Endothelial cell of umbilical vein (primary cell): Measurements from ENCODE around the gene VRK2. TPM values are rescaled to one million over a fixed set of nuclear protein-coding genes. Genes with fewer than 3 reads are reported as not detected.

ENCODE experiments used
- BruUV-seq: library from RNA; stranded (reverse); fragments of 400-500 nt; replicated peaks from 2 replicates; lab custom pipeline; 2021; lab: Mats Ljungman, UMichigan
- CTCF ChIA-PET: fragments of 300-600, 350-600 bp; sonication (Branson Sonifier 250); formaldehyde crosslinking; loops from one replicate; lab custom pipeline; 2021; ENCODE audit warnings: antibody characterized with exemption, inconsistent platforms; lab: Charles Lee
- POLR2A ChIA-PET: fragments of 300-600, 350-600 bp; sonication (Branson Sonifier 250); formaldehyde crosslinking; loops from one replicate; lab custom pipeline; 2021; ENCODE audit warnings: antibody characterized with exemption, inconsistent platforms; lab: Charles Lee
- DNase-seq: peaks from one replicate; pipeline ENCODE4 v3.0.0-alpha.2; 2011; ENCODE audit warnings: low read depth, low spot score
- FAIRE-seq: peaks from 2 replicates; lab custom pipeline; 2011; peaks lifted over from hg19 to GRCh38; lab: Jason Lieb, UNC
- H2AFZ ChIP-seq: 2 replicates; pipeline ENCODE4 v1.6.0; 2012; ENCODE audit warnings: low read depth, low read length, control low read depth, inconsistent platforms
- H3K27ac ChIP-seq: 2 replicates; pipeline ENCODE4 v1.5.1; 2011; ENCODE audit warnings: low read depth, mild to moderate bottlenecking, control low read depth, low read length, moderate library complexity; ENCODE audit not compliant: insufficient read depth
- H3K27me3 ChIP-seq, 2 experiments: 2 replicates each; pipeline versions ENCODE4 v1.6.0 to v1.6.1; 2011; ENCODE audit warnings: low read length in 2 of 2, mixed read lengths in 1 of 2; ENCODE audit not compliant: control insufficient read depth in 2 of 2, insufficient read depth in 2 of 2
- H3K36me3 ChIP-seq, 2 experiments: 2 replicates in 1 of 2; 3 replicates in 1 of 2; pipeline ENCODE4 v1.5.1; 2011; ENCODE audit warnings: low read length in 2 of 2, mild to moderate bottlenecking in 1 of 2, moderate library complexity in 1 of 2; ENCODE audit not compliant: control insufficient read depth in 2 of 2, insufficient read depth in 2 of 2; ENCODE audit errors: extremely low read depth in 1 of 2
- H3K4me1 ChIP-seq: 3 replicates; pipeline ENCODE4 v1.5.1; 2011; ENCODE audit warnings: mild to moderate bottlenecking, low read length; ENCODE audit not compliant: control insufficient read depth, insufficient read depth; ENCODE audit errors: extremely low read depth
- H3K4me2 ChIP-seq: 2 replicates; pipeline ENCODE4 v1.6.1; 2011; ENCODE audit warnings: low read length, control low read depth, mixed read lengths; ENCODE audit not compliant: insufficient read depth
- H3K4me3 ChIP-seq, 3 experiments: fragments of 200-600 bp in 1 of 3; sonication (generic), shearing (Covaris generic) in 1 of 3; replicated peaks in 1 of 3; 2 replicates each; pipeline ENCODE4 v1.5.1; 2011 to 2016; ENCODE audit warnings: control low read depth in 3 of 3, low read length in 3 of 3, mild to moderate bottlenecking in 2 of 3, inconsistent platforms in 1 of 3, low read depth in 1 of 3, moderate library complexity in 1 of 3; ENCODE audit not compliant: insufficient read depth in 1 of 3
- H3K79me2 ChIP-seq: 2 replicates; pipeline ENCODE4 v1.6.0; 2012; ENCODE audit warnings: low read length, inconsistent platforms; ENCODE audit not compliant: control insufficient read depth, insufficient read depth
- H3K9ac ChIP-seq: replicated peaks from 2 replicates; pipeline ENCODE3; 2011; ENCODE audit warnings: low read length, control low read depth; ENCODE audit not compliant: insufficient read depth; ENCODE audit errors: extremely low read depth
- H3K9me1 ChIP-seq: replicated peaks from 3 replicates; pipeline ENCODE4 v1.6.0; 2011; ENCODE audit warnings: mild to moderate bottlenecking, low read length; ENCODE audit not compliant: control insufficient read depth, insufficient read depth; ENCODE audit errors: extremely low read depth
- H3K9me3 ChIP-seq: replicated peaks from 2 replicates; pipeline ENCODE4 v1.5.1; 2012; ENCODE audit warnings: low read length, inconsistent platforms; ENCODE audit not compliant: control insufficient read depth, insufficient read depth
- H4K20me1 ChIP-seq: replicated peaks from 2 replicates; pipeline ENCODE3; 2011; ENCODE audit warnings: mild to moderate bottlenecking, low read length; ENCODE audit not compliant: control insufficient read depth, insufficient read depth; ENCODE audit errors: extremely low read depth
- FOS ChIP-seq: IDR thresholded peaks from 2 replicates; pipeline ENCODE4 v1.6.1; 2011; ENCODE audit warnings: mild to moderate bottlenecking, low read length, moderate library complexity, borderline replicate concordance; ENCODE audit not compliant: insufficient read depth
- GATA2 ChIP-seq: IDR thresholded peaks from 2 replicates; pipeline ENCODE4 v1.7.0; 2011; ENCODE audit warnings: low read depth, mild to moderate bottlenecking, moderate library complexity, mixed read lengths, low read length; ENCODE audit not compliant: insufficient read length, insufficient read depth
- MAX ChIP-seq: IDR thresholded peaks from 2 replicates; pipeline ENCODE4 v1.6.1; 2011; ENCODE audit not compliant: insufficient read depth, insufficient read length
- dilution Hi-C: fragments of 300-500 bp; cut with MboI; formaldehyde crosslinking; loops from one replicate; pipeline ENCODE4 v1.15.0; 2019; ENCODE audit warnings: low sequenced_read_pairs; ENCODE audit not compliant: extremely low pct_ligation_motif_present
- intact Hi-C: fragments of 100-400 bp; cut with micrococcal nuclease; formaldehyde crosslinking; loops from one replicate; pipeline ENCODE4 v1.10.0; 2022
- polyA plus RNA-seq, 4 experiments: library from polyadenylated mRNA; depleted of rRNA in 3 of 4; stranded (reverse) in 3 of 4; unstranded in 1 of 4; fragments of >200 nt; gene quantifications; 2 replicates each; pipeline versions ENCODE4 v1.2.1 to v1.2.3, GENCODE V29; 2011 to 2012; ENCODE audit warnings: missing spikeins in 1 of 4
- total RNA-seq: library from RNA; stranded (reverse); gene quantifications from 2 replicates; pipeline ENCODE4 v1.2.3, GENCODE V29; 2021

The VRK2 gene
- total and polyA plus RNA-seq, 2 donors (not counting 3 experiments of a cell fraction or from before 2014, with no cell fraction given) = 11.2 to 35.2 TPM

DNA sequence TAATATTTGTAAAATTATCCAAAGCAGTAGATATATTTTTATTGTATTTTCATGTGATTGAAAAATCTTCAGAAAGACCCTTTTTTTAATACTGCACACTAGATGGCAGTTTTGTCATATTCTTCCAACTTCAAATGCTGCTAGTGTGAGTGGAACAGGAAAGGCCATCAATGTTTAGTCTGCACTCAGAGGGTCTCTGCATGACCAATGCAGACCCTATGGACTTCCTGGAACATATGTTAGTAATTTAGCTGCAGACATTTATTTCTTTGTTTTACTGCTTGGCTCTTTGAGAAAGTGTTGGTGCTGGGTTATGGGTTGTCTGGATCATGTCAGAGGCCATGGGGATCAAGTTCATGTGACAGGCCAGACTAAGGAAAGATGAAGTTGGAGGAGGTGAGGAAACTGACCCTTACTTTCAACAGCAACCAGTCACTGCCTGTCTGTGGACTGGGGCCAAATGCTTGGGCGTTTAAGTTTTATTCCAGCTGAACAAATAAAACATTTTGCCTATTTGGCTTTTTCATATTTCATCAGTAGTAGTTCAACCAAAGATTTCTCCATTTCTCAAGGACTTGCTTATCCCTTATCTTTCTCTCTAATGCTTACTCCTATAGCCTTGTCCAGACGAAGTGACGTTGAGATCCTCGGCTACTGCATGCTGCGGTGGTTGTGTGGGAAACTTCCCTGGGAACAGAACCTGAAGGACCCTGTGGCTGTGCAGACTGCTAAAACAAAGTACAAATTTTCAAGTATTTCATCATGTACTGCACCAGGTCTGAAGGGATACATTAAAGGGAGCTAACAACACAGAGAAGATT, 84.8 kb downstream of the VRK2 start:
- H3K4me2 ChIP-seq = no peak overlapping the region
- H3K4me3 ChIP-seq = no peak overlapping the region
- H3K9ac ChIP-seq = no peak overlapping the region
- POLR2A ChIA-PET = no interaction called here
- H3K27me3 ChIP-seq = no peaks in the 10 kb centered on the region
- no peaks in the 10 kb centered on the region for H3K9me1 ChIP-seq
- CTCF ChIA-PET = interaction anchor here (0.9 to 1.7 kb wide), 5 partner anchors 26 to 549 kb away, joined by 3 to 17 read pairs (median 6); no protein-coding TSS in a partner anchor
- no peak overlapping the region for H3K27ac ChIP-seq
- peak; percentile 46 for DNase-seq
- H2AFZ ChIP-seq = no peak overlapping the region
- dilution Hi-C loops = no loop called here
- no peaks in the 10 kb centered on the region for H3K79me2 ChIP-seq
- TF ChIP-seq GATA2 = no peak
- H3K36me3 ChIP-seq = no peaks in the 10 kb centered on the region
- H4K20me1 ChIP-seq = no peaks in the 10 kb centered on the region
- BruUV-seq = no TSS peak
- intact Hi-C loops = loop anchor here (1.0 to 5.0 kb wide), 3 partner anchors 84 to 317 kb away; partner anchors contain the start of genes FANCL and VRK2
- H3K9me3 ChIP-seq = no peaks in the 10 kb centered on the region
- peaks cover 3% of the 10 kb centered on the region for H3K4me1 ChIP-seq
- FAIRE-seq = no peak

DNA sequence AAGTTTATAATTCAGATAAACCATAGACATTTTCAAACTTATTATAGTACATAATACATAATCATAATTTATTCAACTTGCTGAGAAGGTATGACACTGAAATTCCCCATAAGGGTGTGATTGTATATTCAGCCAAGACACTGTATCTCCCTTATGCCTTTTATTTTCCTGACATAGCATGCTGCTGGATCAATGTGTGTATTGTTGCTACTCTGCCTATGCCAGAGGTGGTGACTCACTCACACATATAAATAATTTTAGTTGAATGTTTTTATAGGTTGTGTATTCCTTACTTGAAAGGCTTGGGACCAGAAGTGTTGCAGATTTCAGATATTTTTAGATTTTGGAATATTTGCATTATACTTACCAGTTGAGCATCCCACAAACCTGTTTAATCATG, 86.8 kb downstream of the VRK2 start:
- CTCF ChIA-PET = no interaction called here
- no peak for FAIRE-seq
- peak; percentile 11 for DNase-seq
- Histone ChIP-seq H3K4me3 (no peak overlapping the region), H4K20me1 (no peaks in the 10 kb centered on the region), H3K4me1 (peaks cover 14% of the 10 kb centered on the region), H3K27me3 (no peaks in the 10 kb centered on the region), H2AFZ (no peak overlapping the region), H3K79me2 (no peaks in the 10 kb centered on the region), H3K27ac (no peak overlapping the region), H3K9ac (no peak overlapping the region), H3K9me1 (no peaks in the 10 kb centered on the region), H3K4me2 (no peak overlapping the region), H3K36me3 (peaks cover 0 to 2% of the 10 kb centered on the region in 2 experiments), H3K9me3 (no peaks in the 10 kb centered on the region)
- intact Hi-C loops (loop anchor here (5.0 kb wide), 1 partner anchor 86 kb away; the partner anchor contains the start of gene VRK2), dilution Hi-C loops (no loop called here)
- no TSS peak for BruUV-seq
- POLR2A ChIA-PET = no interaction called here
- no peak for TF ChIP-seq MAX
- TF ChIP-seq FOS = peak; percentile 30
